Upper lobe of right lung (tissue), 1 donor: ENCODE measurements around the gene PEX16. TPM values are rescaled to one million over a fixed set of nuclear protein-coding genes. Genes with fewer than 3 reads are reported as not detected.

Source experiments
- ATAC-seq: fragments of 200-7000 bp; cut with Tn5 transposase; one replicate; pipeline ENCODE4 v1.9.1; 2020; ENCODE audit warnings: mild to moderate bottlenecking, moderate library complexity
- DNase-seq: peaks from one replicate; pipeline ENCODE4 v3.0.0-alpha.2; 2020
- H3K27ac ChIP-seq: fragments of 200-600 bp; one replicate; pipeline ENCODE4 v1.8.0; 2022
- H3K27me3 ChIP-seq: fragments of 200-600 bp; one replicate; pipeline ENCODE4 v1.8.0; 2022; ENCODE audit warnings: mild to moderate bottlenecking
- H3K36me3 ChIP-seq: fragments of 200-600 bp; one replicate; pipeline ENCODE4 v1.8.0; 2022
- H3K4me1 ChIP-seq: fragments of 200-600 bp; one replicate; pipeline ENCODE4 v1.8.0; 2022
- H3K4me3 ChIP-seq: fragments of 200-600 bp; one replicate; pipeline ENCODE4 v1.8.0; 2022; ENCODE audit warnings: mild to moderate bottlenecking
- H3K9me3 ChIP-seq: fragments of 200-600 bp; one replicate; pipeline ENCODE4 v1.8.0; 2022
- intact Hi-C: fragments of 100-400 bp; cut with DNase I; formaldehyde crosslinking; loops from one replicate; pipeline ENCODE4 v1.11.0; 2022
- total RNA-seq: library from RNA; stranded (reverse); fragmentation: NEBNext Ultra II Directional; extraction: Animal tissue kit (Norgen Biotek cat#: 25700); gene quantifications from one replicate; pipeline ENCODE4 v1.2.1, GENCODE V29; 2021
- TF ChIP-seq, protein P1 (sequence below): fragments of 200-600 bp; IDR thresholded peaks from one replicate; pipeline ENCODE4 v1.8.0; 2022; ENCODE audit warnings: antibody characterized with exemption
- donor health status: DM: no; HTN: yes; CAD: no; lungs with severe emphysema.

Gene PEX16
- total RNA-seq, 1 donor from 2014 or later, result 27.6 TPM

DNA sequence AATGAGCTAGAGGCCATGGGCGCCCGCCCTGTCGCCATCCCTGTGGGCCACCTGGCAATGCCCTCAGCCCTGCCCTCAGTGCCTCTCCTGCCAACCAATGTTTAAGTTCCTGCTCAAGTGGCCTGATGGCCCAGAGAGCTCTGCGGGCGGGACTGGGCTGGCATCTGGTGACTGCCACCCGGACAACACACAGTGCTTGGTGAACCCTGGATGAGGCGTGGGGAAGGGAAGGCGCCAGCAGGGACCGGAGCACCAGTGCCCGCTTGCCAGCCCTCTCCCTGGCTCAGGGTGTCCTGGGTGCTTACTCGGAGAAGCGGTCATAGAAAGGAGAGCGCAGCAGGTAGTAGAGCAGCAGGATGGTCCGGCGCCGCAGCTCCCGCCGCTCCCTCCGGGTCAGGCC, 4.2 kb downstream of the PEX16 start:
- H3K27me3 ChIP-seq, result no peaks in the 10 kb centered on the region
- DNase-seq, result no peak
- TF ChIP-seq, protein P1, sequence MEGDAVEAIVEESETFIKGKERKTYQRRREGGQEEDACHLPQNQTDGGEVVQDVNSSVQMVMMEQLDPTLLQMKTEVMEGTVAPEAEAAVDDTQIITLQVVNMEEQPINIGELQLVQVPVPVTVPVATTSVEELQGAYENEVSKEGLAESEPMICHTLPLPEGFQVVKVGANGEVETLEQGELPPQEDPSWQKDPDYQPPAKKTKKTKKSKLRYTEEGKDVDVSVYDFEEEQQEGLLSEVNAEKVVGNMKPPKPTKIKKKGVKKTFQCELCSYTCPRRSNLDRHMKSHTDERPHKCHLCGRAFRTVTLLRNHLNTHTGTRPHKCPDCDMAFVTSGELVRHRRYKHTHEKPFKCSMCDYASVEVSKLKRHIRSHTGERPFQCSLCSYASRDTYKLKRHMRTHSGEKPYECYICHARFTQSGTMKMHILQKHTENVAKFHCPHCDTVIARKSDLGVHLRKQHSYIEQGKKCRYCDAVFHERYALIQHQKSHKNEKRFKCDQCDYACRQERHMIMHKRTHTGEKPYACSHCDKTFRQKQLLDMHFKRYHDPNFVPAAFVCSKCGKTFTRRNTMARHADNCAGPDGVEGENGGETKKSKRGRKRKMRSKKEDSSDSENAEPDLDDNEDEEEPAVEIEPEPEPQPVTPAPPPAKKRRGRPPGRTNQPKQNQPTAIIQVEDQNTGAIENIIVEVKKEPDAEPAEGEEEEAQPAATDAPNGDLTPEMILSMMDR, result no peak
- no peak for ATAC-seq
- no peak overlapping the region for H3K27ac ChIP-seq
- peaks cover 71% of the 10 kb centered on the region for H3K36me3 ChIP-seq
- peaks cover 9% of the 10 kb centered on the region for H3K4me1 ChIP-seq
- no peak overlapping the region for H3K4me3 ChIP-seq
- intact Hi-C loops, result no loop called here
- H3K9me3 ChIP-seq, result no peaks in the 10 kb centered on the region

DNA sequence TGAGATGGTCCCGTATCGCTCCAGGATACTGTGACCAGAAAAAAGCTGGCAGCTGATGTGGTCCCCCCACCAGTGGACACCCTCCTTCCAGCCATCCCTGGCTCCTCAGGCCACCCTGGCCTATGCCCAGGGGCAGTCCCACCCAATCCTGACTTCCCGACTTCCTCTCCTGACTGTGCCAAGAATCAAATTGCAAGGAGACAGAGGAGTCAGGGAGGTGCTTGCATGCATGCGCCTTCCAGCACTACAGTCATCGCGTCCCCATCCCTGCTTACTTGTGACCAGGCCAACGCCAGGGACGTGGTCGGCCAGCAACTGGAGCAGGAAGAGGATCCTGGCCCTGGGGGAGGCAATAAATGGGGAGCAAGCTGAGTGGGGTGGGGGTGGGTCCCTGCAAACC, 7.1 kb downstream of the PEX16 start:
- no peaks in the 10 kb centered on the region for H3K9me3 ChIP-seq
- intact Hi-C loops, result no loop called here
- ATAC-seq, result no peak

DNA sequence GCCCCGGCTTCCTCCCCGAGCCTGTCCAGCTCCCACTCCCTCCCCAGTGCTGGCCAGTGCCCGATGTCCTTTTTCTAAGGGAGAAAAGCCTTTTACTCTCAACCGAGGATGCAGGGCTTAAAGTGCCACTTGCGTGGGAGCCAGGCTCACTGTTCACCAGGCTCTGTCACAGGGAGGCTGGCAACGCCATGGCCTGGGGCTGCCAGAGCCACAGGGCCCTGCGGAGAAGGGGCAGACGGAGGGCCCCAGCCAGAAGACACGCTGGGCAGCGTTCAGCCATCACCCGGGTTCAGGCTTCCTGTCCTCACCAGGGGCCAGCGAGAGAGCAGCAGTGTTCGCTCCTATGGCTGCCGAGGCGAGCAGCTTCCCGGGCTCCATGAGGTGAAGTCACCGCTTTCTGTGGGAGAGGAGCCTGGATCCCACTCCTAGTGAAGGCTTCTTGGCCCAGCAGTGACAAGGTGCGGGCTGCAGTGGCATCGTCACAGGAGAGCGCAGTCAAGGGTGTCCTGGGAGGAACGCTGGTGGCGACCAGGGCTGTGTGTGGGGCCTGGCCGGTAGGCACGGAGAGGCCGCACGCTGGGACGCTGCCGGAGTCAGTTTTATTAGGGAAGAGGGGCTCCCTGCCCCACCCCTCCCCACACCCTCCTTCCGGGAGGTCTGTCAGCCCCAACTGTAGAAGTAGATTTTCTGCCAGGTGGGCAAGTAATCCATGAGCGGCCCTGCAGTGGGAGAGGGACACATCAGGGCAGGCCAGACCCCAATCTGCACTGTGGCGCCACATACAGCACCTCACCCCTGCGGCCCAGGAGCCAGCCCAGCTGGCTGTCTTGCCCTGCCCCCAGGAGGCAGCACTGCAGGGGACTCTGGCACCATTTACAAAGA, 7.8 kb downstream of the PEX16 start:
- Histone ChIP-seq H3K9me3 (no peaks in the 10 kb centered on the region), H3K27ac (no peak overlapping the region), H3K4me3 (no peak overlapping the region), H3K4me1 (no peaks in the 10 kb centered on the region), H3K36me3 (peaks cover 59% of the 10 kb centered on the region), H3K27me3 (no peaks in the 10 kb centered on the region)
- TF ChIP-seq, protein P1, result no peak
- intact Hi-C loops, result no loop called here
- DNase-seq, result no peak
- no peak for ATAC-seq

More for the DNA sequence above, 7.1 kb downstream of the PEX16 start:
- no peak for DNase-seq
- H3K36me3 ChIP-seq, result peaks cover 67% of the 10 kb centered on the region
- H3K4me1 ChIP-seq, result no peaks in the 10 kb centered on the region
- TF ChIP-seq, protein P1, result no peak
- no peaks in the 10 kb centered on the region for H3K27me3 ChIP-seq
- no peak overlapping the region for H3K27ac ChIP-seq
- H3K4me3 ChIP-seq, result no peak overlapping the region

DNA sequence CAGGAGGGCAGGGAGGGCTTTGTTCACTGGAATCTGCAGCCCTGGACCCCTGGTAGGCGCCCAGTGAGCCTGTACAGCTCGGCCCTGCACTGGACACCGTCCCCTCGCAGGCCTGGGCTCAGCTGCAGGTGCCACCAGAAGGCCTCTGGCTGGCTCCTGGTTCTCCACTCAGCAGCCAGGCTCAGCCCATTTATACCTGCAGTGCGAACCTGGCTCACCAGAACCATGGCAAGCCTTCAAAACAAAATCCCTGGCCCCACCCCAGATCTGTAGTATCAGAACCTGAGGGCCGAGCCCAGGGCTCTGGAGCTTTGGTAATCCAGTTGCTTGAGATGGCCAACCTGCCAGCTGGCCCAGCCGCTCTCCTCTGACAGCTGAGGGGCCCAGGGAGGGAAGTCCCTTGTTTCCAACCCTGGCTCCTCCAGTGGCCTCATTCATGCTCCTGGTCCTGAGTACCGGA, 9.7 kb downstream of the PEX16 start:
- no peaks in the 10 kb centered on the region for H3K27me3 ChIP-seq
- TF ChIP-seq, protein P1, result no peak
- intact Hi-C loops, result no loop called here
- H3K27ac ChIP-seq, result no peak overlapping the region
- DNase-seq, result no peak
- no peaks in the 10 kb centered on the region for H3K9me3 ChIP-seq
- no peaks in the 10 kb centered on the region for H3K4me1 ChIP-seq
- H3K4me3 ChIP-seq, result no peak overlapping the region
- H3K36me3 ChIP-seq, result peaks cover 40% of the 10 kb centered on the region
- no peak for ATAC-seq

DNA sequence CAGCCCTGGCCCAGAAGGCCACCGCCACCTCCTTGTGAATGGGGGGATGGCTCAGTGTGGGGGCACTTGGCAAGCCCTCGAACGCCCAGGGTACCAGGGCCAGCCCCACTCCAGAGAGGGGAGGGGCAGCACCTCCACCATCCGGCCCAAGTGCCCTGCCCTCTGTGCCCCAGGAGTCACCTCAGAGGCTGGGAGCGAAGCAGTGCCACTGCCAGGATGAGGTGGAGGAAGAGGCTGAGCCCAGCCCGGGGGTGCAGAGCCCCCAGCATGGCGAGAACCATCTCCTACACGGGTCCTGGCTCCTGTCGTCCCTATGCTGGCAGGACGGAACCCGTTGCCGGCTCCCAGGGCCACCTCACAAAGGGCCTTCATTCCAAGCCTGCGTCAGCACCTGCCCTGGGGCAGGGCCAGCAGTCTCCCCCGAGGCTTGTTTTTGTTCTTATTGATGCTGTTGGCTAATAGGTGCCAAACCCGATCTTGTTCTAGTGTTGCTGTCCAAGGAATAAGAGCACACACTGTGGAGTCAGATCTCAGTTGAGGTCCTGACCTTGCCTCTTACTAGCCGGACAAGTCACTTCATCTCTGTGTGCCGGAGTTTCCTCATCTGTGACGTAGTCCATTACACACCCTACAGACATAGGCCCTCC, 10.6 kb downstream of the PEX16 start, which contains the start of gene FREY1:
Gene FREY1, minus strand, starts transcription at position 307 of the 647 bp plus-strand sequence. Its CDS starts 26 bp downstream, at position 281.
- Histone ChIP-seq H3K27me3 (no peaks in the 10 kb centered on the region), H3K27ac (no peak within 1 kb of the TSS), H3K4me1 (no peaks in the 10 kb centered on the region), H3K36me3 (peaks cover 31% of the 10 kb centered on the region), H3K9me3 (no peaks in the 10 kb centered on the region), H3K4me3 (no peak within 1 kb of the TSS)
- DNase-seq (no peak), ATAC-seq (no peak)
- intact Hi-C loops, result no loop called here
- TF ChIP-seq, protein P1, result no peak
